ENCODE data around the gene MORF4L1.

DNA sequence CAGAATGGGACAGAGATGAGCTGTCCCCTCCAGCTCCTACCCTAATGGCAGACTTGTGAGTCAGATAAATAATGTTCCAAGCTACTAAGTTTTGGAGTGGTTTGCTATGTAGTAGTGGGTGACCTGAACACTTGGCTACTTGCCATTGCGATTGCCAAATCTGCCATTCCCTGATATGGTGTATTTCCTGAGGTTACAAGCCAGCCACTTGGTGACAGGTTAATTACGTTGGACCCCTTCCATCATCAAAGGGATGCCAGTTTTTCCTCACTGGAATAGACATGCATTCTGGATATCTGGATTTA, 33.6 kb downstream of the MORF4L1 start:
- TF ChIP-seq CTCF (IDR thresholded peaks at IDR 0.05) = no peak
- no peak for TF ChIP-seq POLR2A (IDR thresholded peaks at IDR 0.05)

Measured in uterus (tissue), 2 donors.